ENCODE results near the gene CORIN. TPM values are rescaled to one million over a fixed set of nuclear protein-coding genes. Genes with fewer than 3 reads are reported as not detected.

Gene CORIN
- polyA plus RNA-seq, 1 donor from 2014 or later: 0.25 TPM

GRCh38 chr4:47701286-47701685 is 136.6 kb downstream of the CORIN start:
- Histone ChIP-seq H3K27me3 (ENCODE audit: insufficient read depth, low read depth, low read length) (no peaks in the 10 kb centered on the region), H3K79me2 (replicated peaks; ENCODE audit: insufficient read depth, low read length) (no peaks in the 10 kb centered on the region), H3K27ac (ENCODE audit: low read length) (no peak overlapping the region), H3K36me3 (ENCODE audit: insufficient read depth, low read length) (no peaks in the 10 kb centered on the region), H3K9me2 (ENCODE audit: insufficient read depth, low read length) (no peaks in the 10 kb centered on the region), H3K9ac (ENCODE audit: low read length) (no peak overlapping the region), H3K9me3 (ENCODE audit: low read length) (no peaks in the 10 kb centered on the region), H3K4me3 (ENCODE audit: low read length) (no peak overlapping the region), H3F3A (ENCODE audit: insufficient read depth, low read length, poor library complexity, severe bottlenecking) (no peaks in the 10 kb centered on the region), H3K4me2 (ENCODE audit: low read length) (no peak overlapping the region), H4K20me1 (ENCODE audit: insufficient read depth) (no peaks in the 10 kb centered on the region), H2AFZ (ENCODE audit: low read depth, low read length) (no peak overlapping the region)
- TF ChIP-seq, protein P1, sequence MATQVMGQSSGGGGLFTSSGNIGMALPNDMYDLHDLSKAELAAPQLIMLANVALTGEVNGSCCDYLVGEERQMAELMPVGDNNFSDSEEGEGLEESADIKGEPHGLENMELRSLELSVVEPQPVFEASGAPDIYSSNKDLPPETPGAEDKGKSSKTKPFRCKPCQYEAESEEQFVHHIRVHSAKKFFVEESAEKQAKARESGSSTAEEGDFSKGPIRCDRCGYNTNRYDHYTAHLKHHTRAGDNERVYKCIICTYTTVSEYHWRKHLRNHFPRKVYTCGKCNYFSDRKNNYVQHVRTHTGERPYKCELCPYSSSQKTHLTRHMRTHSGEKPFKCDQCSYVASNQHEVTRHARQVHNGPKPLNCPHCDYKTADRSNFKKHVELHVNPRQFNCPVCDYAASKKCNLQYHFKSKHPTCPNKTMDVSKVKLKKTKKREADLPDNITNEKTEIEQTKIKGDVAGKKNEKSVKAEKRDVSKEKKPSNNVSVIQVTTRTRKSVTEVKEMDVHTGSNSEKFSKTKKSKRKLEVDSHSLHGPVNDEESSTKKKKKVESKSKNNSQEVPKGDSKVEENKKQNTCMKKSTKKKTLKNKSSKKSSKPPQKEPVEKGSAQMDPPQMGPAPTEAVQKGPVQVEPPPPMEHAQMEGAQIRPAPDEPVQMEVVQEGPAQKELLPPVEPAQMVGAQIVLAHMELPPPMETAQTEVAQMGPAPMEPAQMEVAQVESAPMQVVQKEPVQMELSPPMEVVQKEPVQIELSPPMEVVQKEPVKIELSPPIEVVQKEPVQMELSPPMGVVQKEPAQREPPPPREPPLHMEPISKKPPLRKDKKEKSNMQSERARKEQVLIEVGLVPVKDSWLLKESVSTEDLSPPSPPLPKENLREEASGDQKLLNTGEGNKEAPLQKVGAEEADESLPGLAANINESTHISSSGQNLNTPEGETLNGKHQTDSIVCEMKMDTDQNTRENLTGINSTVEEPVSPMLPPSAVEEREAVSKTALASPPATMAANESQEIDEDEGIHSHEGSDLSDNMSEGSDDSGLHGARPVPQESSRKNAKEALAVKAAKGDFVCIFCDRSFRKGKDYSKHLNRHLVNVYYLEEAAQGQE (IDR thresholded peaks at IDR 0.05; ENCODE audit: borderline replicate concordance): no peak
- no peak for TF ChIP-seq EZH2 (IDR thresholded peaks at IDR 0.05; ENCODE audit: borderline replicate concordance, insufficient read depth, low read length, poor library complexity, severe bottlenecking)
- no peak for TF ChIP-seq SMC3 (conservative IDR thresholded peaks at IDR 0.05; ENCODE audit: poor library complexity)
- no peak for TF ChIP-seq TAF1 (IDR thresholded peaks at IDR 0.05; ENCODE audit: low read depth)
- no peak for TF ChIP-seq MXI1 (conservative IDR thresholded peaks at IDR 0.05; ENCODE audit: poor library complexity, severe bottlenecking)
- TF ChIP-seq CTCF (IDR thresholded peaks at IDR 0.05; ENCODE audit: poor library complexity, severe bottlenecking): no peak
- TF ChIP-seq RAD21 (conservative IDR thresholded peaks at IDR 0.05): no peak
- no peak for TF ChIP-seq POLR2AphosphoS5 (IDR thresholded peaks at IDR 0.05)
- TF ChIP-seq EP300 (conservative IDR thresholded peaks at IDR 0.05; ENCODE audit: poor library complexity, severe bottlenecking): no peak

GRCh38 chr4:47698837-47699236 is 139.0 kb downstream of the CORIN start:
- Histone ChIP-seq H3K9ac (ENCODE audit: low read length) (no peak overlapping the region), H3K4me3 (ENCODE audit: low read length) (no peak overlapping the region), H3K27me3 (ENCODE audit: insufficient read depth, low read depth, low read length) (no peaks in the 10 kb centered on the region), H3K9me2 (ENCODE audit: insufficient read depth, low read length) (no peaks in the 10 kb centered on the region), H3K36me3 (ENCODE audit: insufficient read depth, low read length) (no peaks in the 10 kb centered on the region), H3K27ac (ENCODE audit: low read length) (no peak overlapping the region), H3K9me3 (ENCODE audit: low read length) (no peaks in the 10 kb centered on the region), H3K4me2 (ENCODE audit: low read length) (no peak overlapping the region), H3F3A (ENCODE audit: insufficient read depth, low read length, poor library complexity, severe bottlenecking) (no peaks in the 10 kb centered on the region), H2AFZ (ENCODE audit: low read depth, low read length) (no peak overlapping the region), H3K79me2 (replicated peaks; ENCODE audit: insufficient read depth, low read length) (no peaks in the 10 kb centered on the region), H4K20me1 (ENCODE audit: insufficient read depth) (no peaks in the 10 kb centered on the region)
- no peak for TF ChIP-seq RAD21 (conservative IDR thresholded peaks at IDR 0.05)
- no peak for TF ChIP-seq CTCF (IDR thresholded peaks at IDR 0.05; ENCODE audit: poor library complexity, severe bottlenecking)
- no peak for TF ChIP-seq SMC3 (conservative IDR thresholded peaks at IDR 0.05; ENCODE audit: poor library complexity)
- no peak for TF ChIP-seq MXI1 (conservative IDR thresholded peaks at IDR 0.05; ENCODE audit: poor library complexity, severe bottlenecking)
- no peak for TF ChIP-seq EZH2 (IDR thresholded peaks at IDR 0.05; ENCODE audit: borderline replicate concordance, insufficient read depth, low read length, poor library complexity, severe bottlenecking)
- no peak for TF ChIP-seq POLR2AphosphoS5 (IDR thresholded peaks at IDR 0.05)
